ENCODE data around the gene MRPL49.

DNA sequence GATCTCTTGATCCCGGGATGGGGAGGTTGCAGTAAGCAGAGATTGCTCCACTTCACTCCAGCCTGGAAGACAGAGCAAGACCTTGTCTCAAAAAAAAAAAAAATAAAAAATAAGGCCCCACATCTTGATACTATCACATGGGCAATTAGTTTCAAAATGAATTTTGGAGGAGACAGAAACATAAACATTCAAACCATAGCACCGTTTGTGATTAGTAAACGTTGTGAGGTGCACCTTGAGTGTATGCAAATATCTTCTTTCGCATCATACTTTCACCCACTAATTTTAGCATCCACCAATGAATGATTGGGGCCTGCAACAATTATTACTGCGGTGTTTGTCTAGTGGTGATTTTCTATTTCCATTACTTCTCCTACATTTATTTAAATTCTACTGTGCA is 36.9 kb downstream of the MRPL49 start:
- TF ChIP-seq NFRKB (IDR thresholded peaks at IDR 0.05) (no peak), ELF4 (IDR thresholded peaks at IDR 0.05) (no peak), TARDBP (IDR thresholded peaks at IDR 0.05) (no peak), LEF1 (IDR thresholded peaks at IDR 0.05; ENCODE audit: borderline replicate concordance) (no peak), SP1 (IDR thresholded peaks at IDR 0.05) (no peak), BHLHE40 (IDR thresholded peaks at IDR 0.05; ENCODE audit: borderline replicate concordance) (no peak), SUZ12 (IDR thresholded peaks at IDR 0.05) (no peak), ARNT (IDR thresholded peaks at IDR 0.05) (no peak), L3MBTL2 (conservative IDR thresholded peaks at IDR 0.05) (no peak), FOXA1 (IDR thresholded peaks at IDR 0.05) (no peak)
